Measurements from ENCODE around the gene CPLX1. TPM values are rescaled to one million over a fixed set of nuclear protein-coding genes. Genes with fewer than 3 reads are reported as not detected.

The CPLX1 gene
- total and polyA plus RNA-seq, 9 donors = 0.47 to 10.2 (median 2.3) TPM

DNA sequence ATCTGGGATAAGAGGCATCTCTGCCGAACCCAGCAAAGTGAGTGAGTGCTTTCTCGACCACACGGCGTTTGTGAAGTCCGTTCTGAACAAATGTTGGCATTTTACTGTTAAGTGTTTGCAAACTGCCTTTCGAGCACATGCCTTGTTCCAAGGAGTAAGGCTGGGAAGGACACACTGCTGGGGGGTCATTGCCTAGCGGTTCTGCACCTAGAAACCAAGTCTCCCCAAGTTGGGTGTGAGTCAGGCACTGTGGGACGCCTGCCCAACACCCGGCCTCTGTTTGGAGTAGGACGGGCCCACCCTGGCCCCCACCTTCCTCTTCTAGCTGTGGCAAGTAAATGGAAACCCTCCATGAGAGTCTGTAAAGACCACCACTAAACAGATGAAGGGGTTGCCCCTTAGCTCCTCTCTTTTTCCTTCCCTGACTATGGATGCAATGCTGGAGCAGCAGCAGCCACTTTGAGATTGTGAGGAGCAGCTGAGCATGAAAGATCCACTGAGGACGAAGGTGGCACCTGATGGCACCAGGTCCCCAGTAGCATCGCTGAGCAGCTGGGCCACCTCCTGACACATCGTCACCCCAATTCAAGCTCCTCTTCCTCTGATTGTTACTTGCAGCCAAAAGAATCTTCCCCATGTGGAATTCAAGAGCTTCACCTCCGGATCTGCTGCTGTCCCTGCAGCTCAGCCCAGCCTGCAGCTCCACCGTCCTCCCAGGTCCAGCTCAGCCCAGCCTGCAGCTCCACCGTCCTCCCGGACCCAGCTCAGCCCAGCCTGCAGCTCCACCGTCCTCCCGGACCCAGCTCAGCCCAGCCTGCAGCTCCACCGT is 6.3 kb downstream of the CPLX1 start:
- Histone ChIP-seq H3K4me1 (ENCODE audit: insufficient read depth) (no peaks in the 10 kb centered on the region), H3K27ac (no peak overlapping the region), H3K9me3 (no peaks in the 10 kb centered on the region), H3K27me3 (peaks cover 7% of the 10 kb centered on the region), H3K4me3 (no peak overlapping the region), H3K36me3 (no peaks in the 10 kb centered on the region)
- no peak for TF ChIP-seq POLR2A (IDR thresholded peaks at IDR 0.05)
- no peak for TF ChIP-seq EP300 (IDR thresholded peaks at IDR 0.05)
- TF ChIP-seq, protein P1, sequence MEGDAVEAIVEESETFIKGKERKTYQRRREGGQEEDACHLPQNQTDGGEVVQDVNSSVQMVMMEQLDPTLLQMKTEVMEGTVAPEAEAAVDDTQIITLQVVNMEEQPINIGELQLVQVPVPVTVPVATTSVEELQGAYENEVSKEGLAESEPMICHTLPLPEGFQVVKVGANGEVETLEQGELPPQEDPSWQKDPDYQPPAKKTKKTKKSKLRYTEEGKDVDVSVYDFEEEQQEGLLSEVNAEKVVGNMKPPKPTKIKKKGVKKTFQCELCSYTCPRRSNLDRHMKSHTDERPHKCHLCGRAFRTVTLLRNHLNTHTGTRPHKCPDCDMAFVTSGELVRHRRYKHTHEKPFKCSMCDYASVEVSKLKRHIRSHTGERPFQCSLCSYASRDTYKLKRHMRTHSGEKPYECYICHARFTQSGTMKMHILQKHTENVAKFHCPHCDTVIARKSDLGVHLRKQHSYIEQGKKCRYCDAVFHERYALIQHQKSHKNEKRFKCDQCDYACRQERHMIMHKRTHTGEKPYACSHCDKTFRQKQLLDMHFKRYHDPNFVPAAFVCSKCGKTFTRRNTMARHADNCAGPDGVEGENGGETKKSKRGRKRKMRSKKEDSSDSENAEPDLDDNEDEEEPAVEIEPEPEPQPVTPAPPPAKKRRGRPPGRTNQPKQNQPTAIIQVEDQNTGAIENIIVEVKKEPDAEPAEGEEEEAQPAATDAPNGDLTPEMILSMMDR (IDR thresholded peaks at IDR 0.05) = no peak
- 71 to 79% (median 79%) methylated on average over 20 of the region's 20 CpGs for WGBS, 3 donors
- DNase-seq = no peak
- intact Hi-C loops (cut with DNase I) = no loop called here

DNA sequence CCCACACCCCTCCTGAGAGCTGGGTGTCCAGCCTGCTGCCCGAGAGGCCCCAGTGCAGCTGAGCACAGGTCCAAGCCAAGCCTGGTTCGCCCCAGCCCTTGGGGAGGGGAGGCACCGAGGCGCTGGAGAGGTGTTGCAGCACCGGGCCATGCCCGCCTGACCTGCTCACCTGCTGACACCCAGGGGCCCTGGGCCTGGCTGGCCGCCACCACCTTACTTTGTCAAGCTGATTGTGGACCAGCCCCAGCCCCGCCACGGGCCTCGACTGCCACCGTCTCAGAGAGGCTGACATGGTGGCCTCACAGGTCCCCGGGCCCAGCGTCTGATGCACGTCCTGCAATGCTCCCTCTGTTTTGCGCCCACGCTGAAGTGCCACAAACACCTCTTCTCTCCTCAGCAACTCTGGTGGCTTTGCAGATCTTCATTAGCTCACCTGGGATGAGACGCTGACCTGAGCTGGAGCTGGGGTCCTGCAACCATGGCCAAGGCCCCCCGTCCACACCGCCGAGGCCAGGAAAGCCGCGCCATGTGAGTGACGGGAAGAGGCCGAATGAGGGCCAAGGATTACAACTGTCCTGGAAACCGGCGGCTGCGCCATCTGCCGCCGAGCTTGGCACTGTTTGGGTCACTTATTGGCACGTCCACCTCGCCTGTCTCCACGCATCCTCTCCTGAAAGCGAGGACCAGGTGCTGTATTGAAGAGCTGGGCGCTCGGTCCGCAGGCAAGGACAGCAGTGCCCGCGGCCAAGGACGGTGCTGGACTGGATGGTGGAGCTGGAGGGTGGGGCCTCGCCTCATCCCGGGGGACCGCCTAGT is 7.6 kb downstream of the CPLX1 start:
- TF ChIP-seq, protein P1 (IDR thresholded peaks at IDR 0.05) = no peak
- TF ChIP-seq POLR2A (IDR thresholded peaks at IDR 0.05) (no peak), EP300 (IDR thresholded peaks at IDR 0.05) (no peak)
- no peaks in the 10 kb centered on the region for H3K4me1 ChIP-seq (ENCODE audit: insufficient read depth)
- intact Hi-C loops (cut with DNase I) = no loop called here
- no peak overlapping the region for H3K4me3 ChIP-seq
- no peak overlapping the region for H3K27ac ChIP-seq
- WGBS, 3 donors = 83% methylated on average over 42 of the region's 42 CpGs
- H3K9me3 ChIP-seq = no peaks in the 10 kb centered on the region
- no peaks in the 10 kb centered on the region for H3K36me3 ChIP-seq
- no peak for DNase-seq
- no peaks in the 10 kb centered on the region for H3K27me3 ChIP-seq

DNA sequence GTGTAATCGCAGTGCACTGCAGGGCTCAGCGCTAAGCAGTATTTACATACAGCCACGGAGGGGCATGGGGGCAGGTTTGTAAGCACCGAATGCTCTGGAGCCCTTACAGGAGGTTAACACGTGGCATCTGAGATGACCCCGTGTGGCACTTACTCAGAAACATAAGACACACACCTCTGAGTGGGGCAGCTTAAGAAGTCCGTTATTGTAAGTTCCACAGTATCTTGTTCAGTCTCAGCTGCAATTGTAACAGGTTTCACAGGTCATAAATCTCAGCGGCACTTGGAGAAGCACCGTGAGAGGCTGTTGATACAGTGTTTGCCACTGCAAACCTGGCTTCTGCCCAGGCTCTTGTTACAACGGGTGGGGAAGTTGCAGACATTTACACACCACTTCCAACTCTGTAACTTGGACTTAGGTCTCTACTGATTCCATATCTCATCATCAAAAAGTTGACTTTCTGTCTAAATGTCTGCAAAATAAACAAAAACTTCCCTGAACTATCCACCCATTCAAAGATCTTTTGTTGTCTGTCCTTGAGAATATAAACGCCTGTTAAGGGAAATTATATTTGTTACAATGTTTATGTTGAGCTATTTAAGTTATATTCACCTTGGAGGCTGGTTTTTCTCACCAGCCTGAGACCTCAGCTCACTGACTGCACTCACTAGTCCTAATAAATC is 10.3 kb downstream of the CPLX1 start:
- Histone ChIP-seq H3K36me3 (no peaks in the 10 kb centered on the region), H3K4me1 (ENCODE audit: insufficient read depth) (no peaks in the 10 kb centered on the region), H3K27ac (no peak overlapping the region), H3K27me3 (no peaks in the 10 kb centered on the region), H3K4me3 (no peak overlapping the region), H3K9me3 (no peaks in the 10 kb centered on the region)
- no peak for DNase-seq
- no peak for TF ChIP-seq EP300 (IDR thresholded peaks at IDR 0.05)
- no peak for TF ChIP-seq POLR2A (IDR thresholded peaks at IDR 0.05)
- TF ChIP-seq, protein P1 (IDR thresholded peaks at IDR 0.05) = no peak
- intact Hi-C loops (cut with DNase I) = no loop called here
- 20 to 25% (median 21%) methylated on average over 11 of the region's 11 CpGs for WGBS, 3 donors

DNA sequence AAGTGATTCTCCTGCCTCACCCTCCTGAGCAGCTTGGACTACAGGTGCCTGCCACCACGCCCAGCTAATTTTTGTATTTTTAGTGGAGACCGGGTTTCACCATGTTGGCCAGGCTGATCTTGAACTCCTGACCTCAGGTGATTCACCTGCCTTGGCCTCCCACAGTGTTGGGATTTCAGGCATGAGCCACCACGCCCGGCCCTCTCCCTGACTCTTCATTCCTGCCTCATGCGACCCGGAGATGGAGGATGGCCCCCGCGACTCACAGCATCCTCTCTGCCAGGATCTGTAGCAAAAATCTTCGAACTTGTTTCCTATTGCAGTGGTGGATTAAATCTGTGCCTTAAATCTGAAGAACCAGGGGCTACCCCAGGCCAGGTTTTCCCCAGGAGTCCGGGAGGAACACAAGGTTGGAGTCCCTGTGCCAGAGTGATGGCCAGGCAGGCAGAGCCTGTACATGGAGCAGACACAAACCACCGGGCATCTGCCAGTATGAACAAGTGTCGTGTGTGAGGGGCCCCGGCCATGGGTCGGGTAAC is 11.5 kb downstream of the CPLX1 start:
- intact Hi-C loops (cut with DNase I) = no loop called here
- WGBS, 3 donors = 75 to 80% (median 76%) methylated on average over 14 of the region's 14 CpGs
- H3K9me3 ChIP-seq = no peaks in the 10 kb centered on the region
- H3K27ac ChIP-seq = no peak overlapping the region
- H3K4me3 ChIP-seq = no peak overlapping the region
- no peaks in the 10 kb centered on the region for H3K36me3 ChIP-seq
- DNase-seq = no peak
- no peak for TF ChIP-seq POLR2A (IDR thresholded peaks at IDR 0.05)
- TF ChIP-seq EP300 (IDR thresholded peaks at IDR 0.05) = no peak
- TF ChIP-seq, protein P1 (IDR thresholded peaks at IDR 0.05) = no peak
- H3K4me1 ChIP-seq (ENCODE audit: insufficient read depth) = no peaks in the 10 kb centered on the region
- H3K27me3 ChIP-seq = no peaks in the 10 kb centered on the region

All from ovary (tissue), 9 donors.